Neural progenitor cell (in vitro differentiated cells): ENCODE measurements around the gene PHLDA2. TPM values are rescaled to one million over a fixed set of nuclear protein-coding genes. Genes with fewer than 3 reads are reported as not detected.

ENCODE experiments used
- DNase-seq: peaks from one replicate; pipeline ENCODE4 v3.0.0-alpha.2; 2016; ENCODE audit warnings: low spot score
- H2AFZ ChIP-seq: fragments of 200-600 bp; sonication (generic); replicated peaks from 2 replicates; pipeline ENCODE4 v1.6.1; 2016; ENCODE audit warnings: antibody characterized with exemption
- H3F3A ChIP-seq: fragments of 200-600 bp; sonication (generic); 2 replicates; pipeline ENCODE4 v1.6.1; 2016; ENCODE audit warnings: antibody characterized with exemption, low read depth
- H3K27ac ChIP-seq: fragments of 200-600 bp; sonication (generic); 2 replicates; pipeline ENCODE4 v1.5.1; 2016; ENCODE audit warnings: mild to moderate bottlenecking
- H3K27me3 ChIP-seq: fragments of 200-600 bp; sonication (generic); 2 replicates; pipeline ENCODE4 v1.6.1; 2016; ENCODE audit warnings: mild to moderate bottlenecking, moderate library complexity
- H3K36me3 ChIP-seq: fragments of 200-600 bp; sonication (generic); 2 replicates; pipeline ENCODE4 v1.5.1; 2016
- H3K4me1 ChIP-seq: fragments of 200-600 bp; sonication (generic); 2 replicates; pipeline ENCODE4 v1.6.1; 2016; ENCODE audit warnings: mixed run types
- H3K4me2 ChIP-seq: fragments of 200-600 bp; sonication (generic); 2 replicates; pipeline ENCODE4 v1.6.1; 2016
- H3K4me3 ChIP-seq: fragments of 200-600 bp; sonication (generic); 2 replicates; pipeline ENCODE4 v1.5.1; 2016
- H3K79me2 ChIP-seq: fragments of 200-600 bp; sonication (generic); 2 replicates; pipeline ENCODE4 v1.6.1; 2016; ENCODE audit warnings: low read depth
- H3K9ac ChIP-seq: fragments of 200-600 bp; sonication (generic); 2 replicates; pipeline ENCODE4 v1.6.1; 2016
- H3K9me3 ChIP-seq: fragments of 200-600 bp; sonication (generic); 2 replicates; pipeline ENCODE4 v1.5.1; 2016; ENCODE audit warnings: low read depth
- H4K20me1 ChIP-seq: fragments of 200-600 bp; sonication (generic); 2 replicates; pipeline ENCODE4 v1.6.1; 2016; ENCODE audit warnings: low read depth
- H3K27ac Mint-ChIP-seq: 3 replicates; pipeline ENCODE4 v1.8.0; 2021; ENCODE audit warnings: mixed read lengths
- H3K27me3 Mint-ChIP-seq: 2 replicates; pipeline ENCODE4 v1.8.0; 2022; ENCODE audit warnings: low read depth, mild to moderate bottlenecking, inconsistent platforms, moderate library complexity, mixed read lengths; ENCODE audit not compliant: insufficient read depth
- H3K36me3 Mint-ChIP-seq: 3 replicates; pipeline ENCODE4 v1.8.0; 2021; ENCODE audit warnings: mixed read lengths
- H3K4me1 Mint-ChIP-seq: 3 replicates; pipeline ENCODE4 v1.8.0; 2021; ENCODE audit warnings: mixed read lengths
- H3K4me3 Mint-ChIP-seq: 3 replicates; pipeline ENCODE4 v1.8.0; 2021; ENCODE audit warnings: mild to moderate bottlenecking, moderate library complexity, mixed read lengths
- H3K9me3 Mint-ChIP-seq: 3 replicates; pipeline ENCODE4 v1.8.0; 2020; ENCODE audit warnings: mixed read lengths
- CTCF ChIP-seq: fragments of 200-600 bp; sonication (generic); IDR thresholded peaks from 2 replicates; pipeline ENCODE4 v1.5.1; 2017; ENCODE audit warnings: antibody characterized with exemption, mild to moderate bottlenecking
- EZH2 ChIP-seq: fragments of 200-600 bp; sonication (generic); IDR thresholded peaks from 2 replicates; pipeline ENCODE4 v1.6.1; 2017; ENCODE audit warnings: antibody characterized with exemption, mild to moderate bottlenecking, moderate library complexity
- EZH2phosphoT487 ChIP-seq: fragments of 200-600 bp; sonication (generic); IDR thresholded peaks from 2 replicates; pipeline ENCODE4 v1.6.1; 2017; ENCODE audit warnings: antibody characterized with exemption
- total RNA-seq: library from RNA; depleted of rRNA; stranded (reverse); fragments of >200 nt; gene quantifications from 2 replicates; pipeline ENCODE4 v1.2.3, GENCODE V29; 2015; ENCODE audit warnings: low replicate concordance

Gene PHLDA2
- total RNA-seq, 1 donor from 2014 or later: not detected

GRCh38 chr11:2951231-2952110, 22.3 kb upstream of the PHLDA2 start:
- Histone ChIP-seq H3K9ac (no peak overlapping the region), H3K27me3 (no peaks in the 10 kb centered on the region), H3F3A (peaks cover 5% of the 10 kb centered on the region), H3K27ac (no peak overlapping the region), H3K4me3 (no peak overlapping the region), H3K79me2 (peaks cover 3% of the 10 kb centered on the region), H3K9me3 (no peaks in the 10 kb centered on the region), H3K4me2 (no peak overlapping the region), H4K20me1 (peaks cover 54% of the 10 kb centered on the region), H2AFZ (no peak overlapping the region), H3K4me1 (peaks cover 3% of the 10 kb centered on the region), H3K36me3 (peaks cover 11% of the 10 kb centered on the region)
- Mint-ChIP-seq H3K9me3 (no peaks in the 10 kb centered on the region), H3K27me3 (peaks cover 5% of the 10 kb centered on the region), H3K27ac (no peak overlapping the region), H3K36me3 (peaks cover 62% of the 10 kb centered on the region), H3K4me1 (peaks cover 8% of the 10 kb centered on the region), H3K4me3 (no peak overlapping the region)
- TF ChIP-seq EZH2phosphoT487: no peak
- TF ChIP-seq EZH2: no peak
- TF ChIP-seq CTCF: no peak
- no peak for DNase-seq

GRCh38 chr11:2950825-2951224, 21.6 kb upstream of the PHLDA2 start:
- no peak overlapping the region for H3K4me3 Mint-ChIP-seq
- peaks cover 60% of the 10 kb centered on the region for H3K36me3 Mint-ChIP-seq
- no peaks in the 10 kb centered on the region for H3K9me3 Mint-ChIP-seq
- TF ChIP-seq EZH2: no peak
- no peak for TF ChIP-seq CTCF
- TF ChIP-seq EZH2phosphoT487: no peak
- Histone ChIP-seq H3K36me3 (peaks cover 11% of the 10 kb centered on the region), H3F3A (peaks cover 11% of the 10 kb centered on the region), H4K20me1 (peaks cover 55% of the 10 kb centered on the region), H2AFZ (no peak overlapping the region), H3K4me3 (no peak overlapping the region), H3K4me1 (peaks cover 6% of the 10 kb centered on the region), H3K79me2 (no peaks in the 10 kb centered on the region), H3K27ac (no peak overlapping the region), H3K27me3 (no peaks in the 10 kb centered on the region), H3K9ac (no peak overlapping the region), H3K4me2 (no peak overlapping the region), H3K9me3 (no peaks in the 10 kb centered on the region)
- H3K27ac Mint-ChIP-seq: no peak overlapping the region
- DNase-seq: no peak
- H3K27me3 Mint-ChIP-seq: peaks cover 5% of the 10 kb centered on the region
- H3K4me1 Mint-ChIP-seq: peaks cover 11% of the 10 kb centered on the region

DNA sequence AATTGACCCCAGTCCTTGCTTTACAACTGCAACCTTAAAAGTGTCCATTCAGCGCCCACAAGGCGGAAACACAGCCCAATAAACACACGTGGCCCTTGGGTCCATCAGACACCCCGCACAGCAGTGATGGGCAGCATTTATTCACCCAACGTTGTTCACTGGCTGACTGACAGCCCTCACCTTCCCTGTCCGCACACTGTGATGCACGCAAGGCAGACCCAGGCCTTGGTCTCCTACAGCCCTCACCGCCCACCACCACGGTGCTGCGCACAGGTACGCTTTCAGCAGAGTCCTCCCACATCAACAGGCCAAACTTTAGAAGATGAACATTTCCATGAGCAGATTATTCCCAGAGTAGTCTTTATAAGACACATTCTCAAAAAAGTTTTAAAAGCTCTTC, 20.7 kb upstream of the PHLDA2 start:
- no peak overlapping the region for H2AFZ ChIP-seq
- peaks cover 11% of the 10 kb centered on the region for H3K36me3 ChIP-seq
- peaks cover 10% of the 10 kb centered on the region for H3K4me1 ChIP-seq
- H3K9me3 ChIP-seq: no peaks in the 10 kb centered on the region
- no peak overlapping the region for H3K9ac ChIP-seq
- Mint-ChIP-seq H3K27me3 (peaks cover 5% of the 10 kb centered on the region), H3K4me3 (no peak overlapping the region), H3K4me1 (peaks cover 18% of the 10 kb centered on the region), H3K9me3 (no peaks in the 10 kb centered on the region), H3K27ac (no peak overlapping the region), H3K36me3 (peaks cover 55% of the 10 kb centered on the region)
- no peak overlapping the region for H3K4me3 ChIP-seq
- H3K27me3 ChIP-seq: no peaks in the 10 kb centered on the region
- H3K79me2 ChIP-seq: no peaks in the 10 kb centered on the region
- no peak overlapping the region for H3K4me2 ChIP-seq
- H4K20me1 ChIP-seq: peaks cover 62% of the 10 kb centered on the region
- peaks cover 15% of the 10 kb centered on the region for H3F3A ChIP-seq
- DNase-seq: no peak
- TF ChIP-seq CTCF (no peak), EZH2phosphoT487 (no peak), EZH2 (no peak)
- H3K27ac ChIP-seq: no peak overlapping the region
